HG02973 (cell line): Measurements from ENCODE around the gene KREMEN2.

Source experiments
- ATAC-seq: cut with Tn5 transposase; IDR thresholded peaks from one replicate; pipeline ENCODE4 v1.9.1; 2021; ENCODE audit warnings: moderate library complexity; ENCODE audit not compliant: unreplicated experiment

Gene KREMEN2

GRCh38 chr16:3000540-3000939 lies 36.5 kb downstream of the KREMEN2 start:
- ATAC-seq, result no peak

- ATAC-seq, result no peak
Observed at GRCh38 chr16:3001316-3001715, 37.2 kb downstream of the KREMEN2 start.

DNA sequence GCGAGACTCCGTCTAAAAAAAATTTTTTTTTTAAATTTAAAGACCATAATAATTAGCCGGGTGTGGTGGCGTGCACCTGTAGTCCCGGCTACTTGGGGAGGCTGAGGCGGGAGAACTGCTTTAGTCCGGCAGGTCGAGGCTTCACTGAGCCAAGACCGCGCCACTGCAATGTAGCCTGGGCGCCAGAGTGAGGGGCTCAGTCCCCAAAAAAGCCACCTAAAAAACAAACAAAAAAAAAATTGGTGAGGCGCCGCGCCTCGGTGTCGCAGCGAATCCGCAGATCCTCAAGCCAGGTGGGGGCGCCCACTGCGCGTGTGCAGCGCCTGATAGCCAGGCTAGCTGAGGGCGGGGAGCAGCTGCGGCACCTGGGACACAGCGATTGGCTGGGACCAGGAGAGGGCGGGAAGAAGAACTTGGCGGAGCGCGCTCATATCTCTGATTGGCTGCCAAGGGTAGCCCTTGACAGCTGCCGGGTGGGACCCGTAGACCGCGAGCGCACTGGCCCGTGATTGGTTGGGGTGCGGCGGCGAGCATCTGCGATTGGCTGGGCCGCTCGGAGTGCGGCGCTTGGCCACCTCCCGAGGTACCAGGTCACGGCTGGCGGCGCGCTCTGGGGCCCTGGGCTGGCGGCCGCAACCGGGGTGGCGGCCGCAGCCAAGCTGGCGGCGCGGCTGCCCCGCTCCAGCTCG lies 39.7 kb downstream of the KREMEN2 start:
- ATAC-seq, result peak; percentile 84

DNA sequence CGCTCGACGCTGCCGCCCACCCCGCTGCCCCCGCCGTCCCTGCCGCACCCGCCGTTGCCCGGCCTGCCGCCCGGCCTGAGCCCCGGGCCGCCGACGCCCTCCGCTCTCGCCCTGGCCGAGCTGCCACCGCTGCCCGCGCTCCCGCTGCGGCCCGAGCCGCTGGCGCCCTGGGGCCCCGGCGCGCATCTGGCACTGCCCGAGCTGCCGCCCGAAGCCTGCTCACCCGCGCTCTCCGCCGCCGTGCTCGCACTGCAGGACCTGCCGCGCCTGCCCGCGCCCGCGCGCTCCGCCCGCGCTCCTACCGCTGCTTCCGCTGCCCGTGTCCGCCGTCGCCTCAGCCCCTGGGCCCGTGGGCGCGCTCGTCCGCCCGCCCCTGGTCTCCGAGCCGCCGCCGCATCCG lies 40.2 kb downstream of the KREMEN2 start:
- peak; percentile 11 for ATAC-seq

- ATAC-seq, result no peak
Observed at GRCh38 chr16:3004781-3005284, 40.8 kb downstream of the KREMEN2 start.

- ATAC-seq, result no peak
Observed at GRCh38 chr16:3007059-3007956, 43.2 kb downstream of the KREMEN2 start.

GRCh38 chr16:3007957-3008689 lies 44.0 kb downstream of the KREMEN2 start:
- no peak for ATAC-seq

DNA sequence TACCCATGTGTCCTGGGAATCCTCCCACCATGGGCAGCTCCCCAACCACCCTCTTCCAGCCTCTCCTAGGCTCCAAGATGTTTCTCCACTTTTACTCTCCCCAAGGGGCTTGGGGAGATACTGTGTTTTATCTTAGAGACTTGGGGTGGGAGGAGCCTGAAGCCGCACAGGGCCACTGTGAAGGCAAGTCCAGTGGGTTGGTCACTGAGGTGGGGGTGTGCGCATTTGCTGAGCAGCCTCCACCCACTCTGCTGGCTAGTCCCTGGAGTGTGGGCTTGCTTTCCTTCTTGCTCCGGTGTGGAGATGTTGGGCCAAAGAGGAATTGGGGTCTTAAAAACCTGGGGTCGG lies 44.6 kb downstream of the KREMEN2 start:
- no peak for ATAC-seq

GRCh38 chr16:3009568-3010390 lies 45.7 kb downstream of the KREMEN2 start:
- ATAC-seq, result no peak

- no peak for ATAC-seq
Observed at GRCh38 chr16:3010510-3010909, 46.4 kb downstream of the KREMEN2 start.

- no peak for ATAC-seq
Observed at GRCh38 chr16:3012246-3012645, 48.2 kb downstream of the KREMEN2 start.

- no peak for ATAC-seq
Observed at GRCh38 chr16:3012828-3013420, 48.8 kb downstream of the KREMEN2 start, which contains the start of gene CLDN9. TSS of gene CLDN9 (plus strand) at chr16:3012923. CDS start at chr16:3013363, 440 bp downstream.

GRCh38 chr16:3013491-3013951 lies 49.4 kb downstream of the KREMEN2 start:
- ATAC-seq, result no peak

GRCh38 chr16:3013998-3014690 lies 50.1 kb downstream of the KREMEN2 start:
- ATAC-seq, result no peak

DNA sequence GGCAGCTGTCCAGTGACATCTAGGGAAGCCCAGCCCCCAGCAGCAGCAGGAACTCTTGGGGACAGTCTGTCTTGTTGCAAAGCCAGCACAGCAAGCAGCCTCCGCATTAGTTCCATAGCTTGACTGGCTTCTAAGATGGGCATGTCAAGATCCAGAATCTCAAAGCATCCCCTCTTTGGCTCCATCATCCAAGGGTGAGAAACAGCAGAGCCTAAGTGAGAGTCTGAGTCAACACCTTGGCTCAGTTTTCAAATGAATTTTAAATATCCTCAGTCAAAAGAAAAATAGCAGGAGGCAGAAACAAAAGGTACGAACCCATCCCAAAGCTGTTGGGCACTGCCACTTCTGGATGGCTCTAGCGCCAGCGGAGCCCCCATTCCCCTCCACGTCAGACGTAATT lies 50.9 kb downstream of the KREMEN2 start:
- ATAC-seq, result no peak

GRCh38 chr16:3015865-3016521 lies 51.9 kb downstream of the KREMEN2 start:
- ATAC-seq, result no peak

- no peak for ATAC-seq
Observed at GRCh38 chr16:3017344-3017743, 53.3 kb downstream of the KREMEN2 start.
